ENCODE measurements around the gene PRH2. TPM values are rescaled to one million over a fixed set of nuclear protein-coding genes. Genes with fewer than 3 reads are reported as not detected.

Gene PRH2
- total RNA-seq, 1 experiment from 2014 or later = 0.52 TPM

- TF ChIP-seq MXD4 (CRISPR knock-in tag; IDR thresholded peaks at IDR 0.05; ENCODE audit: borderline replicate concordance) = no peak
Observed at GRCh38 chr12:10900530-10900929, 28.5 kb upstream of the PRH2 start (continued).

- H3K27ac Mint-ChIP-seq = no peak overlapping the region
- TF ChIP-seq USF1 (CRISPR knock-in tag; IDR thresholded peaks at IDR 0.05) (no peak), ZNF263 (CRISPR knock-in tag; IDR thresholded peaks at IDR 0.05; ENCODE audit: low read depth) (no peak), SMAD3 (CRISPR knock-in tag; IDR thresholded peaks at IDR 0.05; ENCODE audit: borderline replicate concordance) (no peak), E2F5 (CRISPR knock-in tag; IDR thresholded peaks at IDR 0.05) (no peak), PRRX2 (CRISPR knock-in tag; IDR thresholded peaks at IDR 0.05) (no peak), FOXJ3 (CRISPR knock-in tag; IDR thresholded peaks at IDR 0.05; ENCODE audit: borderline replicate concordance) (no peak), CTCF (IDR thresholded peaks at IDR 0.05) (no peak), USF2 (CRISPR knock-in tag; IDR thresholded peaks at IDR 0.05) (no peak), E2F1 (CRISPR knock-in tag; IDR thresholded peaks at IDR 0.05) (no peak), JAZF1 (CRISPR knock-in tag; IDR thresholded peaks at IDR 0.05) (no peak), ZNF425 (CRISPR knock-in tag; conservative IDR thresholded peaks at IDR 0.05) (no peak), ZNF219 (CRISPR knock-in tag; IDR thresholded peaks at IDR 0.05; ENCODE audit: borderline replicate concordance) (no peak), ATF1 (CRISPR knock-in tag; IDR thresholded peaks at IDR 0.05) (no peak), EMX1 (CRISPR knock-in tag; IDR thresholded peaks at IDR 0.05) (no peak), FOXP1 (CRISPR knock-in tag; IDR thresholded peaks at IDR 0.05; ENCODE audit: borderline replicate concordance) (no peak), FOXK1 (CRISPR knock-in tag; IDR thresholded peaks at IDR 0.05) (no peak), ARID4B (CRISPR knock-in tag; IDR thresholded peaks at IDR 0.05; ENCODE audit: borderline replicate concordance) (no peak), ATF6 (CRISPR knock-in tag; IDR thresholded peaks at IDR 0.05) (no peak), NFATC4 (CRISPR knock-in tag; IDR thresholded peaks at IDR 0.05) (no peak)
- CTCF ChIA-PET = interaction anchor here (0.6 kb wide), 1 partner anchor 77 kb away, joined by 3 read pairs; no protein-coding TSS in a partner anchor
Observed at GRCh38 chr12:10900972-10901371, 28.1 kb upstream of the PRH2 start.

More at GRCh38 chr12:10900972-10901371, 28.1 kb upstream of the PRH2 start:
- H3K9me3 Mint-ChIP-seq = peaks cover 38% of the 10 kb centered on the region
- no peak for ATAC-seq
- no peak for DNase-seq (ENCODE audit: low spot score)
- POLR2A ChIA-PET = no interaction called here
- peaks cover 27% of the 10 kb centered on the region for H3K36me3 Mint-ChIP-seq
- no peaks in the 10 kb centered on the region for H3K4me1 Mint-ChIP-seq
- H3K4me3 Mint-ChIP-seq = no peak overlapping the region
- H3K27me3 Mint-ChIP-seq (ENCODE audit: low read depth) = no peaks in the 10 kb centered on the region

All from WTC11 (cell line).